GM10847 (cell line): ENCODE data around the gene TMEM250.

Source experiments
- POLR2A ChIP-seq: IDR thresholded peaks from 2 replicates; pipeline ENCODE4 v1.6.1; 2011; ENCODE audit not compliant: insufficient read length; ENCODE audit errors: extremely low read depth

TMEM250 gene

DNA sequence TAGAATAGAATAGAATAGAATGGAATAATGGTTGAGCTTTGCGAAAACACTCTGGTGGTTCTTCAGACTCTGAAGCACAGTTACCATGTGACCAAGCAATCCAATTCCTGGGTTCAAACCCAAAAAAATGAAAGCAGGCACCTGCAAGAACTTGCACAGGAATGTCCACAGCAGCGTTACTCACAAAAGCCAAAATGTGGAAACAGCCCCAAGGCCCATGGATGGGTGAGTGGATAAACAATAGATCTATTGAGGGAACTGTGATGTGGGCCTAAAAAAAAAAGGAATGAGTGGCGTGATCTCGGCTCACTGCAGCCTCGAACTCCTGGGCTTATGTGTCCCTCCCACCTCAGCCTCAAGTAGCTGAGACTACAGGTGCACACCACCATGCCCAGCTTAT lies 21.4 kb upstream of the TMEM250 start:
- TF ChIP-seq POLR2A, result no peak

DNA sequence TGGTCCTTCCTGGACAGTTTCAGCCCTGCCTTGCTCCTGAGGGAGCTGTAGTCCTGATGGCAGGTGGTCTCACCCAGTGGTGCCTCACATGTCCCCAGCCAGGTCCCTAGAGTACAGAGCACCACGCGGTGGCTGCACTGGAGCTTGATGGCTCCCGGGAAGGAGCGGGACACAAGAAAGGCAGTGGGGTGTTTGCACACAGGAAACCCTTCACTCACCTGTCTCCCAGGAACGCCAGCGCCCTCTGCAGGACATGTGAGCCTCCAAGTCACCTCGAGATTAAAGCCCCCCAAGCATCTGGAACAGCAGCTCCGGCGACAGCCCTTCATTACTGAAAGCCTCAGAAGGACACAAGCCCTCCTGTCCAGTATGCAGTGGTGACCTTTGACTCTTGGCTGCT lies 19.9 kb upstream of the TMEM250 start:
- no peak for TF ChIP-seq POLR2A

DNA sequence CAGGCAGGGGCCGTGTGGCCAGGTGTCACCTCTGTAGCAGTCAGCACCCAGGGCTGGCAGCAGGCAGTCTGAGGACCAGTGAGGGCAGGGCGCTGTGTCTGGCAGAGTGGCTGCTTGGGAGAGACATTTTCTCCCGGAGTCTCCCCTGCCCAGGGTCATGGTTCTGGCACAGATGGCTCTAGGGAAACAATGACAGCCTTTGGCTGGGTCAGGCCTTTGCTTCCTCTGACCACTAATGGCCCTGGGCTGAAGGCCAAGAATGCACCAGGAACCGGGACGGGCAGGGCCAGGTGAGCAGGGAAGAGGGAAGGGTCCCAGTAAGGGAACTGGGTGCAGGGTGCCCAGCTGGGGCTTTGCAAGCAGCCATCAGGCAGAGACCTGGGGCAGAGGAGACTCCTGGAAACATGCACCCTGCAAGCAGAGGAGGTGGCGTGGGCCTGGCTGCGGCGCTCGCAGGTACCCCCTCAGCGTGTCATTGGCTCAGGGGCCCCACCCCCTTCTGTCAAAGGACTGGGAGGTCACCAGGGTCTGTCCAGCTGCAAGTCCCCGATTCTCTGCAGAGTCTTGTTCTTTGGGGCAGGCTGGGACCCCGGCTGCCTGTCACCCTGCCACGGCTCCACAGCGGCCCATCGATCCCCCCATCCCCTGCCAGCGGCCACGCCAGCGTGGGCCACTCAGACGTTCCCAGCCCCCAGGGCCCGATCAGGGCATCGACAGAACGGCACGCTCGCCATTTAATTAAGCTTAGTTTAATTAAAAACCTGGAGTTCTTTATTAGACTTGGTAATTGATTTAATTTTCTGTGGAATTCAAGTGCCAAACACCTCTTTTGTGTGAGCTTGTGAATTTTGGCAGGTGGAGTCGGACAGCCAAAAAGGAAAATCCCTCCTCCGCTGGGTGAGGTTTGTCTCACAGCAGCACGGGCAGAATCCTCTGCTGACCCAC lies 18.9 kb upstream of the TMEM250 start:
- no peak for TF ChIP-seq POLR2A

DNA sequence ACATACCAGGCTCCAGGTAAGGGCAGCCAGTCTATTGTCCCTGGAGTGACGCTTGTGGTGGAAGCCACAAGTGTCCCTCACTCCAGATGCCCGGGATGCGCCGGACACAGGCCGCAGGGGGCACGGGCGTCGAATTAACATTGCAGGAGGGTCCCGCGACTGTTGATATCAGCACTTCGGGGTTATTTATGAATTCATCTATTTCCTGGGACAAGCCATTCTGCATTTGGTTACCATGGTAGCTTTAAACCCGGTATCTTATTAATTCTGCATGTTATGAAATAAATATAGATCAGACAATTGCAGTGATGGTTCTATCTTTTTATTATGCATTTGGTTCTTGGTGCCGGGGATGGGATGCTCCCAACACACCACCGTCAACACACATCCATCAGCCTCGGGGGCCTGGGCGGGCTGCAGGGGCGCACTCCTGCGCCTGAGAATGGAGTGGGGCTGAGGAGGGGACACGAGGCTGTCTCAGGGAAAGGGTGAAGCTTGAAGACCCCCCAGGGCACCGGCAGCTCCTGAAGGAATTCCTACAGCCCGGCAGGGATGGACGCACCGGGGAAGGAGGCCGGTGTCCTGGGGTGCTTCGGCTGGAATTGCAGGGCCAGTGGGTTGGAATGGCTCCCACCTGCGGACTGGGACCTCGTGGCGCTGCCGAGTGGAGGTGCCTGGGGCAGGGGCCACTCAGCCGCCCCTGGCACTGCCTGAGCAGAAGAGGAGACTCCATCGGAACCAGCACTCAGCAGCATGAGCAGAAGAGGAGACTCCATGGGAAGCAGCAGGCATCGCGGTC lies 17.7 kb upstream of the TMEM250 start:
- no peak for TF ChIP-seq POLR2A

DNA sequence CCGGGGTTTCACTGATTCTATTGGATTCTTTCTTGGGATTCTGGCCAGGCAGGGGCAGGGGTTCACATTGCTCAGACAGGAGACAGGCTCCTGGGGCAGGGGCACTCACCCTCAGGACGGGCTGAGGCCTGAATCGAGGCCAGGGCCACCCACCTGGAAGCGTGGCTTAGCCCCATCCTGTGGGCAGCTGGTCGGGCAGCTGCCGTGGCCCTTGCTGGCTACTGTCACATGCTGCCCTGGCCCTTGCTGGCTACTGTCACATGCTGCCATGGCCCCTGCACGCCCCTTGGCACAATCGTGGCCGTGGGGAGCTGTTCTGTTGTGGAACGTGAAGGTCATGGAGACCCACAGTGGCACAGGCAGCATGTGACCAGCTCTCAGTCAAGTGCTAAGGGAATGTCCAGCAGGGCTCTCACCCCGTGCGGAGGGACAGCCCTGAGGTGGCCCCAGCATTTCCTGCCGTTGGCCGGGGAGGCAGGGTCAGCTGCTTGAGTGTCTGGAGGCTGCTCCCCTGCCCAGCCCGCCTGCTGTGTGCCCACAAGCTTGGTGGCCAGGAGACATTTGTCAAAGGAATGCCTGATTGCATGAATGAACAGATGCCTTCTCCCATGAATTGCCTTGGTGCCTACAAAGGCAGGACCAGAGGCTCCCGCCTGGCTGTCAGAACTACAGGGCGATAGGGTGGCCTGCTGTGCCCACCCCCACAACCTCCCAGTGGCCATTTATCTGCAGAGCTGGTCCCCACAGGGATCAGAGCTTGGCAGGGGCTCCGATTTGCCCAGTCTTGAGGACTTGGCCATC lies 16.9 kb upstream of the TMEM250 start:
- no peak for TF ChIP-seq POLR2A

DNA sequence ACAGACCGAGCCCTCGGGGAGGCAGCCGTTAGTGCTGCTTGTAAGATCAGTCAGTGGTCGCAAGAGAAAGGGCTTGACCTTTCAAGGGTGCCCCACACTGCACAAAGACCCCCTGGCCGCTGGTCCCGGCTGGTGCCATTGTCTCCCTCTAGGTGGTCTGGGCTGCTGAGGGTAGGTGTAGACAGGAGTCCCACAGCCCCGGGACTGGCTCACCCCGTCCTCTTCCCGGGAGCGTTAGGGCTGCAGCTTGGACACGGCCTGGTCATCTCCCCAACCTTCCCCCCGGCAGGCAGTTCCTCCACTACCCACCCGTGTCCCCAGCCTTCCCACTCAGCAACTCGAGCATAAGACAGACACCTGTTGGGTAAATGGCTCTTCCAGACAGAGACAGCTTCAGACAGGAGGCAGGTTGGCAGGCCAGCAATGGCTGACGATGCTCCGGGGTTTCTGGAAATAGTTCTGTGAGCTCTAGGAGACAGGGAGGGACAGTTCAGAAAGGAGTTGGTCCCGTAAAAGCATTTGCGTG lies 15.3 kb upstream of the TMEM250 start:
- TF ChIP-seq POLR2A, result no peak

DNA sequence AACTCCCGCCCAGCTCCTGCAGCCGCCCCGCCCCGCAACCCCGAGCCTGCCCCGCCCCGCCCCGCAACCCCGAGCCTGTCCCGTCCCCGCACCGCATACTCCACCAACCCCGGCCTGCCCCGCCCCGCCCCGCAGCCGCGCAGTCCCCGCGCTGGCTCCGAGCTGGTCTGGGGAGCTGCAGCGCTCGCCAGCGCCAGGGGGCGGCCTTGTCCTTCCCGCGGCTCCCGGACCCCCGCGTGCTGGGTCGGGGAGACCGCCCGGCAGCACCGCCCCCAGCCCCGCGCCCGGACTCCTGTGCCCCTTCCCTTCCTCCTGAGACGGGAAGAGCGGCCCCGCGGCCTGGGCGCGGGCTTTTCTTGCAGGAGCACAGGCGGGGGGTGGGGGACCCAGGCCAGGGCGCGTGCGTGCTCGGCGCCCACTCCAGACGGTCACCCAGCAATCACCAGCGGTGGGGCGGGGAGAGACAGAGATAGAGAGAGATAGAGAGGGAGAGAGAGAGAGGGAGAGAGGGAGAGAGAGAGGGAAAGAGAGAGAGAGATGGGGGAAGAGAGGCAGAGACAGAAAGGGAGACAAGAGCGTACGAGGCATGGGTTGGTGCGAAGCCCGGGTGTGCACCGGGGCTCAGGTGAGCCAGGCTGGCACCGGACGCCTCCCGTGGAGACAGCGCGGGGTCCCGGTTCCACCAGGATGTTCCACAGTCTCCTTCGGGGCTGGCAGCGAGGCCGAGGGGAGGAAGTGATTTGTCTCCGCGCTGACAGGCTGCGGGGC lies 14.7 kb upstream of the TMEM250 start:
- no peak for TF ChIP-seq POLR2A

DNA sequence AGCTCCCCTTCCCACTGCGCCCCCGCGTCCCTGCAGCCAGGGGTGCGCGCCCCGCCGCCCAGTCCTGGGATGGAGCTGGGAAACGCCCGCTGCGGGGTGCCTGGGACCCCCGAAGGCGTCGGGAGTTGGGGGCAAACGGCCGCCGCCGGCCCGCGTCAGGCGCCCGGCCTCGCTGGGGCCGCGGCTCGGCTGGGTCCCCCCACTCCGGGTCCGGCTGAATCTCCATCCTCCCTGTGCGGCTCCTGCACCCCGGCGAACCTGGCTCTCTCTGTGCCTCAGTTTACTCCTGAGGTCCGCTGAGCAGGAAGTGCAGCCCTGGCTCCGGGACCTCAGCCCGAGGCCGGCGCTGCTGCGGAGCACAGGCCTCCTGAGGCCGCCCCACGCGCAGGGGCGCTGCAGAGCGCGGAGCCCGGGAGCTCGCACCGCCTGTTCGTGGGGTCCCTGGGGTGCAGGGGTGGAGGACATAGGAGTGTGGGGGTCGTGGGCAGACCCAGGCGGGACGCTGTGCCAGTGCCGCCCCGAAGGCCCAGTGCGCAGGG lies 13.9 kb upstream of the TMEM250 start:
- TF ChIP-seq POLR2A, result no peak

DNA sequence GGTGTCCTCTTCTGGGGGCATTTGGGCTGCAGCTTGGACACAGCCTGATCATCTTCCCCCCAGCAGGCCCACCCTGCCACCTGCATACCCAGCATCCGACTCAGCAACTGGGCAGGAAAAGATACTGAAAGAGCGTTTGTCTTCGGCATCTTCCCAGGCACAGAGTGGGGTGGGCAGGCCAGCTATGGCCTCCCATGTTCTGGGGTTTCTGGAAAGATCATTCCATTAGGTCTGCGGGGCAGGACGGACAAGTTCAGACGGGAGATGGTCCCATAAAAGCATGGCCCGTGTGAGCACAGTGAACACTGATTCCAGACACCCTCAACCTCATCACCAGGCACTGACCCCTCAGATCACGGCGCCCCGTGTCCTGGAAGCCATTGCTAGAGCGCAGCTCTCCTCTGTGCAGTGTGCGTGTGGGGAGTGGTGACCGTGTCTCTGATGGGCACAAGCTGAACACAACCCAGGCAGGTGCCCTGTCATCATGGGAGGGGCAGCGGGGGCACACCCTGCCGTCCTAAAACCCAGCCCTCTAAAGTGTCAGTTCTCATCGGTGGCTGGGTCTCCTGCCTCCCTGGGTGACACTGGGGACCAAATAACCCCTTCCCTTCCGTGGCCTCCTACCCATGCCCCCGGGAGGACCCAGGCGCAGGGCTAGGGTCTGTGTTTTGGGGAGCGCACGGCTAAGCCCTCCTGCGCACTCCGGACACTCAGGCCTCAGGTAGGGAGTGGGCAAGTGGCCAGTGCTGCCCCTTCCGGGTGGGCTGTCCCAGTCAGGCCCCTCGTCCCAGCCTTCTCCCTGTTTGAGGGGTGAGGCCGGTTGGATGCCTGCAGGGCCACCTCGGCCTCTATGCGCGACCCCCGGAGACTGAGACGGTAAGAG lies 13.2 kb upstream of the TMEM250 start:
- TF ChIP-seq POLR2A, result no peak

DNA sequence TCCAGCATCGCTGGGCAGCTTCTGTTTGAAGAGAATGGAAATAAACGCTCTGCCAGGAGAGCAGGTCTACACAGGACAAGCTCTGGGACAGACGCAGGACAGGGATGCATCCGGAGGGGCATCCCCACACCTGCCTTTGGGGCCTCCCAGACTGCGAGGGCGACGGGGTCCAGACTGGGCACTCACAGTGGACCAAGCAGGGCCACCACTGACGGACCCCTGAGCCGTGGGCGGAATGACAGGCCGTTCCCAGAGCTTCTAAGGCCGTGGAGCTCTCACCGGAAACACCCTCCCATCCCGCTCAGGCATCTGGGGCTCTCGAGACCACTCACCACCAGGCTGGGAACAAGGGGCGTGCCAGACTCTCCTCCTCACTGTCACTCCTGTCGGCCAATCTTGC lies 10.5 kb upstream of the TMEM250 start:
- TF ChIP-seq POLR2A, result no peak

DNA sequence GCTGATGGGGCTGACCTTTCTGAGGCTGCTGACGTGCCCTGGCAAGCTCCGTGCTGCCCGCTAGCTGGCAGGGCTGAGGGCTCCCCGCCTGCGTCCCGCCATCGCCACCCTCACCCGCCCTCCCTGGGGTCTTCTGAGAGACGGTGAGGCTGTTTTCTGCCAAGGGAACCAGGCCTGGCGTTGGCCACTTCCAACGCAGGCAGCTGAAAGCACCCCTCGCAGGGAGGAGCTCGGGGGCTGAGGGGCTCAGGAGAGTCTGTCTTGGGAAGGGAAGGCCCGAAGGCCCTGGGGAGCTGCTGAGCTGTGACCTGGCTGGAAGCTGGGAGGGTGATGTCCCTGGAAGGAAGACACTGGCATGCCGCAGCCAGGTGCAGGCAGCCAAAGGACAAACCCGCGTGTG lies 9.8 kb upstream of the TMEM250 start:
- no peak for TF ChIP-seq POLR2A

DNA sequence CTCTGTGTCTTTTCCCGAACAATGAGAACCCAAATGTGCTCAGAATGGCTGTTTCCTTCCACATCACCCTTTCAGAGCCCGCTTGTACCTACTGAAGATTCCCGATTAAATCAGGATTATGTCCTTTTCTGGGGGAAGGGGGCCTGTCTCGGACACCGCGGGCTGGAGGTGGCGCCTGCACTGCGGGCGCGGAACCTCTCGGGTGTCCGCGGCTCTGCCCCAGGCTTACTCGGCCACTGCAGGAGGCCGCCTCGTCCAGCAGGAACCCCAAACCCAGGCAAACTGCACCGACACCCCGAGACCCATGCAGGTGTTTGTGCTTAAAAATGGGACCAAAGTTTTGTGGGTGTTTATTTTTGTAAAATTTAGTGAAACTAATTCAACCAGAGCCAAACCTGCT lies 8.6 kb upstream of the TMEM250 start:
- TF ChIP-seq POLR2A, result no peak

DNA sequence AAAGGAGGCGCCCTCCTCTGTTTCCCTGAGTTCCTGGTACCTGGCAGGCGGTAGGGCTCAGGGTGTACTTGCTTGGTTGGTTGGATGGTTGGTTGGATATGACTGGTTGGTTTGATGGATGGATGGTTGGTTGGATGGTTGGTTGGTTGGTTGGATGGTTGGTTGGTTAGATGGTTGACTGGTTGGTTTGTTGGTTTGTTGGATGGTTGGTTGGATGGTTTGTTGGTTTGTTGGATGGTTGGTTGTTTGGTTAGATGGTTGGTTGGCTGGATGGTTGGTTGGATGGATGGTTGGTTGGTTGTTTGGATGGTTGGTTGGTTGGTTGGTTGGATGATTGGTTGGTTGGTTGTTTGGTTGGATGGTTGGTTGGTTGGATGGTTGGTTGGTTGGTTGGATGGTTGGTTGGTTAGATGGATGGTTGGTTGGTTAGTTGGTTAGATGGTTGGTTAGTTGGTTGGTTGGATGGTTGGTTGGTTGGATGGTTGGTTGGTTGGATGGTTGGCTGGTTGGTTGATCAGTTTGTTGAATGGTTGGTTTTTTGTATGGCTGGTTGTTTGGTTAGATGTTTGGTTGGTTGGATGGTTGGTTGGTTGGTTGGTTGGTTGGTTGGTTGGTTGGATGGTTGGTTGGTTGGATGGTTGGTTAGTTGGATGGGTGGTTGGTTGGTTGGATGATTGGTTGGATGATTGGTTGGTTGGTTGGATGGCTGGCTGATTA lies 6.5 kb upstream of the TMEM250 start:
- no peak for TF ChIP-seq POLR2A
